MV-4-11 (cell line): Measurements from ENCODE around the gene NCAPG.
A peak's percentile ranks its signal among the peaks of the same experiment; 100 is the strongest.

Experiments used
- DNase-seq: peaks from one replicate; lab custom pipeline; 2025; lab: John Stamatoyannopoulos, UW

NCAPG gene

GRCh38 chr4:17810260-17811077, at the start of gene NCAPG, which contains the start of gene DCAF16:
NCAPG (plus strand) TSS chr4:17810979; CDS start chr4:17811078, 99 bp downstream.
DCAF16 (minus strand) TSS chr4:17810757; CDS start chr4:17804141, 6,616 bp downstream.
- DNase-seq: peak; percentile 99

- DNase-seq: peak; percentile 12
Measured at GRCh38 chr4:17761062-17761461, 49.7 kb upstream of the NCAPG start.

- peak; percentile 6 for DNase-seq
Measured at GRCh38 chr4:17762726-17763125, 48.1 kb upstream of the NCAPG start.

- DNase-seq: no peak
Measured at GRCh38 chr4:17763416-17763815, 47.4 kb upstream of the NCAPG start.

GRCh38 chr4:17763931-17764330, 46.8 kb upstream of the NCAPG start:
- DNase-seq: no peak

GRCh38 chr4:17765514-17766286, 45.1 kb upstream of the NCAPG start:
- DNase-seq: peak; percentile 6

GRCh38 chr4:17766826-17767458, 43.8 kb upstream of the NCAPG start:
- DNase-seq: no peak

GRCh38 chr4:17769406-17770174, 41.2 kb upstream of the NCAPG start:
- DNase-seq: no peak

- no peak for DNase-seq
Measured at GRCh38 chr4:17770845-17771244, 39.9 kb upstream of the NCAPG start.

- DNase-seq: no peak
Measured at GRCh38 chr4:17771284-17771908, 39.4 kb upstream of the NCAPG start.

GRCh38 chr4:17773135-17773698, 37.6 kb upstream of the NCAPG start:
- no peak for DNase-seq

GRCh38 chr4:17778431-17778830, 32.3 kb upstream of the NCAPG start:
- no peak for DNase-seq

- DNase-seq: no peak
Measured at GRCh38 chr4:17780501-17781299, 30.1 kb upstream of the NCAPG start.

- DNase-seq: no peak
Measured at GRCh38 chr4:17781300-17782287, 29.2 kb upstream of the NCAPG start, which contains the start of gene FAM184B. FAM184B (minus strand) TSS chr4:17781621; CDS start chr4:17781299, 322 bp downstream.

- DNase-seq: no peak
Measured at GRCh38 chr4:17785858-17786257, 24.9 kb upstream of the NCAPG start.

GRCh38 chr4:17786567-17786966, 24.2 kb upstream of the NCAPG start:
- DNase-seq: no peak

GRCh38 chr4:17787315-17787714, 23.5 kb upstream of the NCAPG start:
- DNase-seq: no peak

- DNase-seq: no peak
Measured at GRCh38 chr4:17788956-17789355, 21.8 kb upstream of the NCAPG start.

- no peak for DNase-seq
Measured at GRCh38 chr4:17794730-17795129, 16.0 kb upstream of the NCAPG start.
